ENCODE data around the gene PDE9A. TPM values are rescaled to one million over a fixed set of nuclear protein-coding genes. Genes with fewer than 3 reads are reported as not detected.

Gene PDE9A
- total RNA-seq, 1 donor from 2014 or later, result 31.4 TPM

GRCh38 chr21:42645211-42646075 is 8.0 kb upstream of the PDE9A start:
- no peaks in the 10 kb centered on the region for H3K27me3 Mint-ChIP-seq (ENCODE audit: low read depth)
- no peaks in the 10 kb centered on the region for H3K36me3 Mint-ChIP-seq (ENCODE audit: low read depth)
- no peak for DNase-seq (ENCODE audit: low read depth, low spot score)
- no peak overlapping the region for H3K4me3 Mint-ChIP-seq
- H3K9me3 Mint-ChIP-seq, result no peaks in the 10 kb centered on the region
- no peak for TF ChIP-seq CTCF (conservative IDR thresholded peaks at IDR 0.05)
- no peak overlapping the region for H3K27ac Mint-ChIP-seq (ENCODE audit: unreplicated experiment)
- peaks cover 34% of the 10 kb centered on the region for H3K4me1 Mint-ChIP-seq

- no peak for DNase-seq (ENCODE audit: low read depth, low spot score)
- Mint-ChIP-seq H3K4me3 (no peak overlapping the region), H3K4me1 (peaks cover 29% of the 10 kb centered on the region), H3K36me3 (ENCODE audit: low read depth) (no peaks in the 10 kb centered on the region), H3K9me3 (no peaks in the 10 kb centered on the region), H3K27me3 (ENCODE audit: low read depth) (no peaks in the 10 kb centered on the region), H3K27ac (ENCODE audit: unreplicated experiment) (no peak overlapping the region)
- TF ChIP-seq CTCF (conservative IDR thresholded peaks at IDR 0.05), result no peak
Measured at GRCh38 chr21:42646076-42646825, 7.2 kb upstream of the PDE9A start.

GRCh38 chr21:42646836-42647235 is 6.6 kb upstream of the PDE9A start:
- Mint-ChIP-seq H3K27ac (ENCODE audit: unreplicated experiment) (no peak overlapping the region), H3K4me3 (no peak overlapping the region), H3K9me3 (no peaks in the 10 kb centered on the region), H3K4me1 (peaks cover 29% of the 10 kb centered on the region), H3K27me3 (ENCODE audit: low read depth) (no peaks in the 10 kb centered on the region), H3K36me3 (ENCODE audit: low read depth) (no peaks in the 10 kb centered on the region)
- DNase-seq (ENCODE audit: low read depth, low spot score), result no peak
- no peak for TF ChIP-seq CTCF (conservative IDR thresholded peaks at IDR 0.05)

GRCh38 chr21:42648606-42649005 is 4.8 kb upstream of the PDE9A start:
- peaks cover 37% of the 10 kb centered on the region for H3K4me1 Mint-ChIP-seq
- no peak overlapping the region for H3K27ac Mint-ChIP-seq (ENCODE audit: unreplicated experiment)
- DNase-seq (ENCODE audit: low read depth, low spot score), result no peak
- H3K27me3 Mint-ChIP-seq (ENCODE audit: low read depth), result no peaks in the 10 kb centered on the region
- H3K36me3 Mint-ChIP-seq (ENCODE audit: low read depth), result no peaks in the 10 kb centered on the region
- H3K9me3 Mint-ChIP-seq, result no peaks in the 10 kb centered on the region
- no peak for TF ChIP-seq CTCF (conservative IDR thresholded peaks at IDR 0.05)
- no peak overlapping the region for H3K4me3 Mint-ChIP-seq

- no peak overlapping the region for H3K4me3 Mint-ChIP-seq
- no peaks in the 10 kb centered on the region for H3K36me3 Mint-ChIP-seq (ENCODE audit: low read depth)
- no peak for DNase-seq (ENCODE audit: low read depth, low spot score)
- H3K9me3 Mint-ChIP-seq, result no peaks in the 10 kb centered on the region
- peak overlapping the region; percentile 24 for H3K27ac Mint-ChIP-seq (ENCODE audit: unreplicated experiment)
- no peak for TF ChIP-seq CTCF (conservative IDR thresholded peaks at IDR 0.05)
- H3K4me1 Mint-ChIP-seq, result peaks cover 30% of the 10 kb centered on the region
- H3K27me3 Mint-ChIP-seq (ENCODE audit: low read depth), result no peaks in the 10 kb centered on the region
Measured at GRCh38 chr21:42649122-42650032, 4.0 kb upstream of the PDE9A start.

Data from neural crest cell (in vitro differentiated cells).